Heart right ventricle (tissue), 16 donors: ENCODE results near the gene MMP25. TPM values are rescaled to one million over a fixed set of nuclear protein-coding genes. Genes with fewer than 3 reads are reported as not detected.

Experiments
- ATAC-seq, 8 donors: fragments of 200-7000 bp; cut with Tn5 transposase; one replicate each; pipeline ENCODE4 v1.9.1; 2020; ENCODE audit warnings: mild to moderate bottlenecking in 8 of 8, moderate library complexity in 8 of 8, moderate number of reproducible peaks in 1 of 8
- DNase-seq, 2 donors: peaks; one replicate each; pipeline ENCODE4 v3.0.0-alpha.2; 2020
- H3K27ac ChIP-seq, 10 donors: fragments of 200-600 bp; sonication (generic) in 2 of 10; one replicate each; pipeline versions ENCODE4 v1.5.0 to v1.8.0; 2020 to 2022; ENCODE audit warnings: mild to moderate bottlenecking in 3 of 10
- H3K27me3 ChIP-seq, 7 donors: fragments of 200-600 bp; one replicate each; pipeline ENCODE4 v1.8.0; 2021 to 2022; ENCODE audit warnings: mild to moderate bottlenecking in 2 of 7
- H3K36me3 ChIP-seq, 9 donors: fragments of 200-600 bp; sonication (generic) in 1 of 9; one replicate each; pipeline versions ENCODE4 v1.5.0 to v1.8.0; 2020 to 2022; ENCODE audit warnings: mild to moderate bottlenecking in 2 of 9
- H3K4me1 ChIP-seq, 9 donors: fragments of 200-600 bp; sonication (generic) in 1 of 9; one replicate each; pipeline versions ENCODE4 v1.5.0 to v1.8.0; 2020 to 2022; ENCODE audit warnings: mild to moderate bottlenecking in 4 of 9
- H3K4me3 ChIP-seq, 10 donors: fragments of 200-600 bp; sonication (generic) in 2 of 10; one replicate each; pipeline versions ENCODE4 v1.5.0 to v1.8.0; 2020 to 2022; ENCODE audit warnings: mild to moderate bottlenecking in 7 of 10, moderate library complexity in 2 of 10
- H3K9me3 ChIP-seq, 11 donors: fragments of 200-600 bp in 10 of 11; sonication (generic) in 2 of 11; one replicate each; pipeline versions ENCODE4 v1.5.0 to v1.8.0; 2013 to 2022; ENCODE audit warnings: mild to moderate bottlenecking in 2 of 11, control low read depth in 1 of 11, moderate library complexity in 1 of 11
- WGBS, 2 donors: extraction: QIAGEN DNeasy Blood & Tissue Kit; methylation state at CpG; one replicate each; pipeline ENCODE4 v1.1.7; 2013; ENCODE audit warnings: inconsistent platforms in 1 of 2; 5-methylcytosine and 5-hydroxymethylcytosine counted together
- intact Hi-C, 10 donors: fragments of 100-400 bp; cut with DNase I; formaldehyde crosslinking; loops; one replicate each; pipeline versions ENCODE4 v1.11.1 to v1.14.2; 2022
- polyA plus RNA-seq, 2 donors: library from polyadenylated mRNA; stranded (reverse); fragments of 200-250 nt; gene quantifications; one replicate each; pipeline ENCODE4 v1.2.3, GENCODE V29; 2013
- total RNA-seq, 10 donors: library from RNA; stranded (reverse); fragmentation: NEBNext Ultra II Directional in 3 of 10; extraction: Animal tissue kit (Norgen Biotek cat#: 25700) in 3 of 10; gene quantifications; one replicate each; pipeline versions ENCODE4 v1.2.1 to v1.2.4, GENCODE V29; 2021 to 2023
- TF ChIP-seq, protein P1 (sequence below), 9 donors: fragments of 200-600 bp; sonication (generic) in 2 of 9; IDR thresholded peaks; one replicate each; pipeline versions ENCODE4 v1.5.0 to v1.8.0; 2021 to 2022; ENCODE audit warnings: antibody characterized with exemption in 9 of 9, mild to moderate bottlenecking in 5 of 9, moderate library complexity in 1 of 9
- donor health status: Arrhythmogenic right ventricular cardiomyopathy.
- donor health status: ischemic (EF 13 %, LVEDD 7.1; RV severe dilation, severe dysfunction).
- donor health status: healthy with polysubstance abuse.
- donor health status: DM: no; HTN: yes; CAD: no.
- donor health status: DM: no; HTN: no; CAD: no.
- donor health status: ischemic (EF 25% LVEDD 6.9; RV normal size, moderate dysfunction).
- donor health status: ischemic (EF 25% LVEDD 5.7; RV mildly dilated, moderate dysfunction).
- donor health status: healthy.
- donor health status: DM: yes; HTN: yes; CAD: no.
- donor health status: Ischemic cardiomyopathy.
- donor health status: ischemic (EF 35%, LVEDD 5.7; RV mildly dilated, moderate dysfunction).
- donor health status: nonischemic (EF 11% LVEDD 7.7; RV severe dilation, severe dysfunction).
- donor health status: DM: yes; HTN: yes; CAD: no.
- donor health status: PGD.
- donor health status: ischemic (EF 29% LVEDD 5.4; RV normal size, mild dysfunction).
- donor health status: nonischemic (EF 23%, LVEDD 6.1; RV moderate dilation, normal function).

Gene MMP25
- total and polyA plus RNA-seq, 12 donors = 0.26 to 3.9 (median 0.97) TPM

DNA sequence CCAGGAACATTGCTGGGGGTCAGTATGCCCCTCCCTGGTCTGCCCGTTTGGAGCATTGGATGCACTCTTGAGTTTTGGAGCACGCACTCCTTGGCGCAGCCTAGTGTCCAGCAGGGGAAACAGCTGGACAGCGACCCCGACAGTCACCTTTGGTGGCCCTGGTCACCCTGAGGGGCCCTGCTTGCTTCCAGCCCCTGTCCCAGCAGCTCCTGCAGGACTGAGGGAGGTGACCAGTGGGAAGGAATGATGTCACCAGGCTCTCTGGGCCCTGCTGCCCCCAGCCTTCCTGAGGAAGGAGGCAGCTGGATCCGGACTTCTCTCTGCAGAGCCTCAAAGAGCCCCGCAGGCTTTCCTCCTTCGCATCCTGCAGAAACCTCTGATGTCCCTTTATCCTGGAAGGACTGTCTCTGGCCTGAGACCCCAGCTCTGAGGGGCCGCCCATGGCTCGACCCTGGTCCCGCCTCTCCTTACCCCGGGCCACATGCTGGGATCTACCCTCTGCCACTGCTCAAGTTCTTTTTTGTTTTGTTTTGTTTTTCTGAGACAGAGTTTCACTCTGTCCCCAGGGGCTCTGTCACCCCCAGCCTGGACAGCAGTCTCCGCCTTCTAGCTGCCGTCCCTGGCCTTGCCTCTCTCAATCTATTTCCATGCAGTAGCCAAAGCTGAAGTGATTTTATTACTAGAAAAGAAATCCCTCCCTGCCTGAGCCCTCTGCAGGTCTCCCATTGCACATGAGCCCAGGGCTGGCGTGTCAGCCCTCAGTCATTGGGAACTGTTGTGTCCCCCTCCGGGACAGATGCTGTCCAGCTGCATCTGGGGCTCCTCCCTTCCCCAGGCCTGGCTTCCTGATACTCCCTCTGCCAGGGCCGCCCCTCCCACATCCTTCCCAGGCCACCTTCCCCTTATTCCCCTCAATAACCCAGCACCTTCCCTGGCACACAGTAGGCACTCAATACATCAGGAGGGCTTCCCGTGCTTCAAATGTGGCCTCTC lies 41.2 kb downstream of the MMP25 start:
- peak overlapping the region in 9 of 10 donors; percentile 18 to 60 (median 53) for H3K4me3 ChIP-seq
- H3K36me3 ChIP-seq = no peaks in the 10 kb centered on the region
- intact Hi-C loops = loop anchor here in 3 of 10 donors (1.0 to 2.0 kb wide), 3 partner anchors 23 to 29 kb away; partner anchors contain the start of gene IL32 (in 1 of the 3)
- DNase-seq (peak; percentile 60 to 66), ATAC-seq (peak; percentile 77 to 89 (median 82))
- no peaks in the 10 kb centered on the region for H3K9me3 ChIP-seq
- WGBS, 2 donors = 30 to 44% methylated on average over 18 of the region's 18 CpGs
- H3K27ac ChIP-seq = peak overlapping the region; percentile 82 to 96 (median 88)
- H3K4me1 ChIP-seq = peaks cover 0 to 42% (median 38%) of the 10 kb centered on the region in 9 donors
- TF ChIP-seq, protein P1, sequence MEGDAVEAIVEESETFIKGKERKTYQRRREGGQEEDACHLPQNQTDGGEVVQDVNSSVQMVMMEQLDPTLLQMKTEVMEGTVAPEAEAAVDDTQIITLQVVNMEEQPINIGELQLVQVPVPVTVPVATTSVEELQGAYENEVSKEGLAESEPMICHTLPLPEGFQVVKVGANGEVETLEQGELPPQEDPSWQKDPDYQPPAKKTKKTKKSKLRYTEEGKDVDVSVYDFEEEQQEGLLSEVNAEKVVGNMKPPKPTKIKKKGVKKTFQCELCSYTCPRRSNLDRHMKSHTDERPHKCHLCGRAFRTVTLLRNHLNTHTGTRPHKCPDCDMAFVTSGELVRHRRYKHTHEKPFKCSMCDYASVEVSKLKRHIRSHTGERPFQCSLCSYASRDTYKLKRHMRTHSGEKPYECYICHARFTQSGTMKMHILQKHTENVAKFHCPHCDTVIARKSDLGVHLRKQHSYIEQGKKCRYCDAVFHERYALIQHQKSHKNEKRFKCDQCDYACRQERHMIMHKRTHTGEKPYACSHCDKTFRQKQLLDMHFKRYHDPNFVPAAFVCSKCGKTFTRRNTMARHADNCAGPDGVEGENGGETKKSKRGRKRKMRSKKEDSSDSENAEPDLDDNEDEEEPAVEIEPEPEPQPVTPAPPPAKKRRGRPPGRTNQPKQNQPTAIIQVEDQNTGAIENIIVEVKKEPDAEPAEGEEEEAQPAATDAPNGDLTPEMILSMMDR (IDR thresholded peaks at IDR 0.05) = peak in 6 of 9 donors; percentile 2 to 49 (median 40)
- peaks cover 0 to 6% (median 0%) of the 10 kb centered on the region in 7 donors for H3K27me3 ChIP-seq

DNA sequence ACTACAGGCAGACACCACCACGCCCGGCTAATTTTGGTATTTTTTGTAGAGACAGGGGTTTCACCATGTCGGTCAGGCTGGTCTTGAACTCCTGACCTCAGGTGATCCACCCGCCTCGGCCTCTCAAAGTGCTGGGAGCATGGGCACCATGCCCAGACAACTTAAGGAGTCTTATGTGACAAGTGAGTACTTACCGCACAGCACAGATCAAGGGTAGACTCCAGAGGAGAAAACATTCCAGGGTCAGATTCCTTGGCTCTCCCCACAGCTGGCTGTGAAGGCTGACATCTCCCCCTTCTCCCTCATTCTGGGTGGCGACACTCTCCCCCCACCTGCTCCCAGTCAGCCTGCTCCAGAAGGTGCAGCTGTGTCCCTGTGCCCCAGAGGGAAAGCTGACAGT lies 42.1 kb downstream of the MMP25 start:
- ATAC-seq (no peak), DNase-seq (no peak)
- Histone ChIP-seq H3K36me3 (no peaks in the 10 kb centered on the region), H3K4me3 (no peak overlapping the region), H3K27ac (peak overlapping the region in 7 of 10 donors; percentile 86 to 96 (median 91)), H3K9me3 (no peaks in the 10 kb centered on the region), H3K4me1 (peaks cover 0 to 42% (median 38%) of the 10 kb centered on the region in 9 donors), H3K27me3 (peaks cover 0 to 10% (median 4%) of the 10 kb centered on the region in 7 donors)
- intact Hi-C loops = no loop called here
- 55 to 61% methylated on average over 7 of the region's 7 CpGs for WGBS, 2 donors
- TF ChIP-seq, protein P1 (IDR thresholded peaks at IDR 0.05) = no peak

DNA sequence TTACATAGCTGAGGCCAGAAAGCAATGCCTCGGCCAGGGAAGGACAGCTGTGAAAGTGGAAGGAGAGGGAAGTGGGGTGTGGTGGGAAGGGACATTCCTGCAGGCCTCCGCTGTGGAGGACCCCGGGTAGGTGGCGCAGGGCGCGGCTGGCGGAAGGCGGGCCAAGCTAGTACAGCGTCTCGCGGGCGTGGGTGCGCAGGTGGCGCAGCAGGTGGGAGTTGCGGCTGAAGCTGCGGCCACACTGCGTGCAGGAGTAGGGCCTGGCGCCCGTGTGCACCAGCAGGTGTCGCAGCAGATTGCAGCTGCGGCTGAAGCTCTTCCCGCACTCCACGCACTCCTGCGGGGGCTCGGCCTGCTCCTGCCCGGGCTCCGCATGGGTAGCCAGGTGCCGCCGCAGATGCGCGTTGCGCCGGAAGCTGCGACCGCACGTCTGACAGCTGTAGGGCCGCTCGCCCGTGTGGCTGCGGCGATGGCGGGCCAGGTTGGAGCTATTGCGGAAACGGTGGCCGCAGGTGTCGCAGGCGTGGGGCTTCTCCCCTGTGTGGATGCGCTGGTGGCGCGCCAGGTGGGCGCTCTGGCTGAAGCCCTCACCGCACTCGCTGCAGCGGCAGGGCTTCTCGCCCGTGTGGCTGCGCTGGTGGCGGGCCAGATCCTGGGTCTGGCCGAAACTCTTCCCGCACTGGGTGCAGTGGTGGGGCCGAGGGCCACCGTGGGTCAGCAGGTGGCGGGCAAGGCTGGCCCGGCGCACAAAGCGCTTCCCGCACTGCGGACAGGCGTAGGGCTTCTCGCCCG lies 42.8 kb downstream of the MMP25 start:
- Histone ChIP-seq H3K4me3 (no peak overlapping the region), H3K36me3 (no peaks in the 10 kb centered on the region), H3K4me1 (peaks cover 0 to 42% (median 38%) of the 10 kb centered on the region in 9 donors), H3K27ac (peak overlapping the region in 3 of 10 donors; percentile 87 to 96 (median 93)), H3K27me3 (peaks cover 0 to 10% (median 4%) of the 10 kb centered on the region in 7 donors), H3K9me3 (no peaks in the 10 kb centered on the region)
- TF ChIP-seq, protein P1 (IDR thresholded peaks at IDR 0.05) = no peak
- ATAC-seq (no peak), DNase-seq (no peak)
- WGBS, 2 donors = 93 to 94% methylated on average over 67 to 71 of the region's 71 CpGs
- intact Hi-C loops = no loop called here
